Keratinocyte (primary cell): ENCODE measurements around the gene CFL2. TPM values are rescaled to one million over a fixed set of nuclear protein-coding genes. Genes with fewer than 3 reads are reported as not detected.

Experiments used
- DNase-seq: peaks from one replicate; pipeline ENCODE4 v3.0.0-alpha.2; 2011; ENCODE audit warnings: low read depth, missing footprints, low spot score
- FAIRE-seq: peaks from 2 replicates; lab custom pipeline; 2011; peaks lifted over from hg19 to GRCh38; lab: Jason Lieb, UNC
- H2AFZ ChIP-seq: 2 replicates; pipeline ENCODE4 v1.6.0; 2012; ENCODE audit warnings: low read length, control low read depth, inconsistent platforms; ENCODE audit not compliant: control insufficient read depth
- H3K27ac ChIP-seq: 2 replicates; pipeline ENCODE4 v1.5.1; 2011; ENCODE audit warnings: low read length; ENCODE audit not compliant: control insufficient read depth, insufficient read depth
- H3K27me3 ChIP-seq: 3 replicates; pipeline ENCODE4 v1.6.0; 2011; ENCODE audit warnings: low read length; ENCODE audit not compliant: control insufficient read depth, insufficient read depth; ENCODE audit errors: extremely low read depth
- H3K36me3 ChIP-seq, 2 experiments: 2 replicates in 1 of 2; 3 replicates in 1 of 2; pipeline ENCODE4 v1.5.1; 2011; ENCODE audit warnings: low read length in 2 of 2, mild to moderate bottlenecking in 1 of 2; ENCODE audit not compliant: control insufficient read depth in 2 of 2, insufficient read depth in 2 of 2; ENCODE audit errors: extremely low read depth in 1 of 2
- H3K4me1 ChIP-seq: 3 replicates; pipeline ENCODE4 v1.5.1; 2011; ENCODE audit warnings: low read length; ENCODE audit not compliant: control insufficient read depth, insufficient read depth; ENCODE audit errors: extremely low read depth
- H3K4me2 ChIP-seq: 3 replicates; pipeline ENCODE4 v1.6.0; 2011; ENCODE audit warnings: low read depth, low read length; ENCODE audit not compliant: control insufficient read depth, insufficient read depth; ENCODE audit errors: extremely low read depth
- H3K4me3 ChIP-seq, 3 experiments: fragments of 200-600 bp in 1 of 3; sonication (generic) in 1 of 3; 2 replicates in 2 of 3; 3 replicates in 1 of 3; pipeline ENCODE4 v1.5.1; 2011 to 2016; ENCODE audit warnings: low read length in 3 of 3, mild to moderate bottlenecking in 3 of 3, control low read depth in 2 of 3, inconsistent platforms in 1 of 3, low read depth in 1 of 3, mixed read lengths in 1 of 3, mixed run types in 1 of 3, moderate library complexity in 1 of 3; ENCODE audit not compliant: control insufficient read depth in 2 of 3, insufficient read depth in 2 of 3; ENCODE audit errors: extremely low read depth in 1 of 3
- H3K79me2 ChIP-seq: 2 replicates; pipeline ENCODE4 v1.6.0; 2012; ENCODE audit warnings: low read length; ENCODE audit not compliant: control insufficient read depth, insufficient read depth
- H3K9ac ChIP-seq: 3 replicates; pipeline ENCODE4 v1.6.0; 2011; ENCODE audit warnings: low read length; ENCODE audit not compliant: control insufficient read depth, insufficient read depth; ENCODE audit errors: extremely low read depth
- H3K9me1 ChIP-seq: 3 replicates; pipeline ENCODE4 v1.6.0; 2011; ENCODE audit warnings: low read length; ENCODE audit not compliant: control insufficient read depth, insufficient read depth; ENCODE audit errors: extremely low read depth
- H3K9me3 ChIP-seq: 2 replicates; pipeline ENCODE4 v1.5.1; 2012; ENCODE audit warnings: low read depth, low read length; ENCODE audit not compliant: control insufficient read depth
- H4K20me1 ChIP-seq: 3 replicates; pipeline ENCODE4 v1.6.0; 2011; ENCODE audit warnings: low read length; ENCODE audit not compliant: control insufficient read depth, insufficient read depth; ENCODE audit errors: extremely low read depth
- EZH2 ChIP-seq: IDR thresholded peaks from one replicate; pipeline ENCODE4 v1.6.1; 2012; ENCODE audit warnings: inconsistent platforms, mild to moderate bottlenecking, low read length, moderate library complexity
- dilution Hi-C: fragments of 300-500 bp; cut with MboI; formaldehyde crosslinking; loops from one replicate; pipeline ENCODE4 v1.7.0; 2020; ENCODE audit warnings: low sequenced_read_pairs; ENCODE audit not compliant: extremely low pct_ligation_motif_present
- polyA plus RNA-seq, 5 experiments: library from polyadenylated mRNA; depleted of rRNA in 3 of 5; stranded (reverse) in 3 of 5; stranded (forward) in 1 of 5; unstranded in 1 of 5; fragments of >200 nt; gene quantifications; 1 replicate in 1 of 5; 2 replicates in 3 of 5; 3 replicates in 1 of 5; pipeline versions ENCODE4 v1.2.1 to v1.2.3, GENCODE V29; 2011 to 2012; ENCODE audit warnings: missing spikeins in 2 of 5, low read depth in 1 of 5, low replicate concordance in 1 of 5
- TF ChIP-seq, protein P1 (sequence below), 3 experiments: IDR thresholded peaks in 1 of 3; conservative IDR thresholded peaks in 1 of 3; optimal IDR thresholded peaks in 1 of 3; 2 replicates in 2 of 3; 3 replicates in 1 of 3; pipeline versions ENCODE3 to v1.5.1; 2011; ENCODE audit warnings: low read length in 3 of 3, mild to moderate bottlenecking in 3 of 3, moderate library complexity in 2 of 3, control low read depth in 1 of 3, inconsistent platforms in 1 of 3; ENCODE audit not compliant: insufficient read depth in 2 of 3; ENCODE audit errors: extremely low read depth in 1 of 3

The CFL2 gene
- polyA plus RNA-seq, 1 donor (not counting 4 experiments of a cell fraction or from before 2014, with no cell fraction given), result 30.5 TPM

GRCh38 chr14:34715127-34715863, 902 bp upstream of the CFL2 start:
- Histone ChIP-seq H4K20me1 (no peaks in the 10 kb centered on the region), H3K9ac (peak overlapping the region; percentile 80), H3K4me3 (peak overlapping the region; percentile 77 to 92 (median 77)), H3K4me2 (peak overlapping the region; percentile 88), H3K9me1 (no peaks in the 10 kb centered on the region), H3K79me2 (peaks cover 7% of the 10 kb centered on the region), H3K36me3 (peaks cover 0 to 4% of the 10 kb centered on the region in 2 experiments), H3K27me3 (no peaks in the 10 kb centered on the region), H3K9me3 (no peaks in the 10 kb centered on the region), H3K27ac (no peak overlapping the region), H3K4me1 (peaks cover 13% of the 10 kb centered on the region), H2AFZ (peak overlapping the region; percentile 79)
- dilution Hi-C loops, result no loop called here
- FAIRE-seq, result no peak
- TF ChIP-seq, protein P1, sequence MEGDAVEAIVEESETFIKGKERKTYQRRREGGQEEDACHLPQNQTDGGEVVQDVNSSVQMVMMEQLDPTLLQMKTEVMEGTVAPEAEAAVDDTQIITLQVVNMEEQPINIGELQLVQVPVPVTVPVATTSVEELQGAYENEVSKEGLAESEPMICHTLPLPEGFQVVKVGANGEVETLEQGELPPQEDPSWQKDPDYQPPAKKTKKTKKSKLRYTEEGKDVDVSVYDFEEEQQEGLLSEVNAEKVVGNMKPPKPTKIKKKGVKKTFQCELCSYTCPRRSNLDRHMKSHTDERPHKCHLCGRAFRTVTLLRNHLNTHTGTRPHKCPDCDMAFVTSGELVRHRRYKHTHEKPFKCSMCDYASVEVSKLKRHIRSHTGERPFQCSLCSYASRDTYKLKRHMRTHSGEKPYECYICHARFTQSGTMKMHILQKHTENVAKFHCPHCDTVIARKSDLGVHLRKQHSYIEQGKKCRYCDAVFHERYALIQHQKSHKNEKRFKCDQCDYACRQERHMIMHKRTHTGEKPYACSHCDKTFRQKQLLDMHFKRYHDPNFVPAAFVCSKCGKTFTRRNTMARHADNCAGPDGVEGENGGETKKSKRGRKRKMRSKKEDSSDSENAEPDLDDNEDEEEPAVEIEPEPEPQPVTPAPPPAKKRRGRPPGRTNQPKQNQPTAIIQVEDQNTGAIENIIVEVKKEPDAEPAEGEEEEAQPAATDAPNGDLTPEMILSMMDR (optimal IDR thresholded peaks at IDR 0.05 in 1 of 3, IDR thresholded peaks at IDR 0.05 in 1 of 3, conservative IDR thresholded peaks at IDR 0.05 in 1 of 3; ENCODE audit: extremely low read depth in 1 of 3, insufficient read depth in 2 of 3, low read length in 3 of 3), result no peak
- TF ChIP-seq EZH2, result no peak
- DNase-seq, result no peak

GRCh38 chr14:34713681-34714319, 593 bp downstream of the CFL2 start:
- H3K36me3 ChIP-seq, result peaks cover 0 to 4% of the 10 kb centered on the region in 2 experiments
- peaks cover 13% of the 10 kb centered on the region for H3K4me1 ChIP-seq
- H3K9me3 ChIP-seq, result no peaks in the 10 kb centered on the region
- no peaks in the 10 kb centered on the region for H3K9me1 ChIP-seq
- FAIRE-seq (peak; percentile 41), DNase-seq (no peak)
- peak overlapping the region; percentile 87 for H3K4me2 ChIP-seq
- no peaks in the 10 kb centered on the region for H3K27me3 ChIP-seq
- H3K4me3 ChIP-seq, result peak overlapping the region; percentile 77 to 92 (median 77)
- peak overlapping the region; percentile 75 for H3K27ac ChIP-seq
- TF ChIP-seq EZH2, result no peak
- TF ChIP-seq, protein P1 (optimal IDR thresholded peaks at IDR 0.05 in 1 of 3, IDR thresholded peaks at IDR 0.05 in 1 of 3, conservative IDR thresholded peaks at IDR 0.05 in 1 of 3; ENCODE audit: extremely low read depth in 1 of 3, insufficient read depth in 2 of 3, low read length in 3 of 3), result no peak
- peak overlapping the region; percentile 80 for H3K9ac ChIP-seq
- H4K20me1 ChIP-seq, result no peaks in the 10 kb centered on the region
- H3K79me2 ChIP-seq, result peaks cover 7% of the 10 kb centered on the region
- dilution Hi-C loops, result no loop called here
- peak overlapping the region; percentile 69 for H2AFZ ChIP-seq
